Measurements from ENCODE around the gene TMEM87B.

TMEM87B gene

GRCh38 chr2:112151701-112152440 lies 96.8 kb downstream of the TMEM87B start:
- no peak for DNase-seq (ENCODE audit: low spot score)

GRCh38 chr2:112152476-112153178 lies 97.6 kb downstream of the TMEM87B start:
- DNase-seq (ENCODE audit: low spot score): no peak

- DNase-seq (ENCODE audit: low spot score): no peak
Observed at GRCh38 chr2:112153179-112153490, 98.1 kb downstream of the TMEM87B start.

- DNase-seq (ENCODE audit: low spot score): no peak
Observed at GRCh38 chr2:112153501-112153900, 98.4 kb downstream of the TMEM87B start.

GRCh38 chr2:112154246-112155117 lies 99.4 kb downstream of the TMEM87B start:
- DNase-seq (ENCODE audit: low spot score): no peak

GRCh38 chr2:112155331-112156151 lies 100.5 kb downstream of the TMEM87B start:
- DNase-seq (ENCODE audit: low spot score): no peak

GRCh38 chr2:112156152-112156986 lies 101.3 kb downstream of the TMEM87B start:
- no peak for DNase-seq (ENCODE audit: low spot score)

GRCh38 chr2:112157472-112157871 lies 102.4 kb downstream of the TMEM87B start:
- no peak for DNase-seq (ENCODE audit: low spot score)

GRCh38 chr2:112159454-112159921 lies 104.4 kb downstream of the TMEM87B start:
- no peak for DNase-seq (ENCODE audit: low spot score)

- no peak for DNase-seq (ENCODE audit: low spot score)
Observed at GRCh38 chr2:112160283-112161250, 105.5 kb downstream of the TMEM87B start.

GRCh38 chr2:112161431-112162145 lies 106.5 kb downstream of the TMEM87B start:
- DNase-seq (ENCODE audit: low spot score): no peak

GRCh38 chr2:112162341-112162740 lies 107.3 kb downstream of the TMEM87B start:
- no peak for DNase-seq (ENCODE audit: low spot score)

- no peak for DNase-seq (ENCODE audit: low spot score)
Observed at GRCh38 chr2:112162956-112163355, 107.9 kb downstream of the TMEM87B start.

GRCh38 chr2:112163541-112163981 lies 108.5 kb downstream of the TMEM87B start:
- no peak for DNase-seq (ENCODE audit: low spot score)

GRCh38 chr2:112164876-112165275 lies 109.8 kb downstream of the TMEM87B start:
- DNase-seq (ENCODE audit: low spot score): no peak

- no peak for DNase-seq (ENCODE audit: low spot score)
Observed at GRCh38 chr2:112165296-112165695, 110.2 kb downstream of the TMEM87B start.

GRCh38 chr2:112166806-112167499 lies 111.9 kb downstream of the TMEM87B start:
- no peak for DNase-seq (ENCODE audit: low spot score)

GRCh38 chr2:112168422-112169124 lies 113.5 kb downstream of the TMEM87B start:
- no peak for DNase-seq (ENCODE audit: low spot score)

All from D341Med (cell line).